Panc1 (cell line): ENCODE results near the gene LGALS12. TPM values are rescaled to one million over a fixed set of nuclear protein-coding genes. Genes with fewer than 3 reads are reported as not detected.

ENCODE experiments used
- ATAC-seq: fragments of 200-7000 bp; cut with Tn5 transposase; 2 replicates; pipeline ENCODE4 v1.9.1; 2020; ENCODE audit warnings: mild to moderate bottlenecking, moderate library complexity
- BruUV-seq: library from RNA; stranded (reverse); fragments of 400-500 nt; replicated peaks from 2 replicates; lab custom pipeline; 2021; lab: Mats Ljungman, UMichigan
- CTCF ChIA-PET: fragments of 300-600 bp; sonication (Branson Sonifier 250); formaldehyde crosslinking; loops from one replicate; lab custom pipeline; 2022; ENCODE audit warnings: antibody characterized with exemption; lab: Charles Lee
- POLR2A ChIA-PET: fragments of 300-600 bp; sonication (Branson Sonifier 250); formaldehyde crosslinking; loops from one replicate; lab custom pipeline; 2022; ENCODE audit warnings: antibody characterized with exemption; lab: Charles Lee
- DNase-seq: peaks from one replicate; pipeline ENCODE4 v3.0.0-alpha.2; 2010; ENCODE audit warnings: low read depth, low spot score
- H3K27ac ChIP-seq: 2 replicates; pipeline ENCODE4 v1.5.1; 2011; ENCODE audit warnings: mild to moderate bottlenecking, low read length, inconsistent platforms
- H3K27me3 ChIP-seq: fragments of 200-500 bp; sonication (Bioruptor generic); 2 replicates; pipeline ENCODE4 v1.6.0; 2014; ENCODE audit warnings: low read length, inconsistent platforms; ENCODE audit not compliant: control insufficient read depth, insufficient read depth
- H3K36me3 ChIP-seq: fragments of 200-500 bp; sonication (Bioruptor generic); 2 replicates; pipeline ENCODE4 v1.5.1; 2014; ENCODE audit warnings: inconsistent platforms, mild to moderate bottlenecking, low read length, moderate library complexity; ENCODE audit not compliant: control insufficient read depth, insufficient read depth
- H3K4me1 ChIP-seq: 2 replicates; pipeline ENCODE4 v1.5.1; 2011; ENCODE audit warnings: inconsistent platforms, mild to moderate bottlenecking, low read length, moderate library complexity; ENCODE audit not compliant: control insufficient read depth, insufficient read depth
- H3K4me3 ChIP-seq, 2 experiments: 2 replicates each; pipeline ENCODE4 v1.5.1; 2011 to 2012; ENCODE audit warnings: low read depth in 2 of 2, low read length in 2 of 2, mild to moderate bottlenecking in 2 of 2, inconsistent platforms in 1 of 2, moderate library complexity in 1 of 2
- H3K9me3 ChIP-seq: fragments of 200-500 bp; sonication (Bioruptor generic); 2 replicates; pipeline ENCODE4 v1.5.1; 2014; ENCODE audit warnings: low read depth, mild to moderate bottlenecking, inconsistent platforms, low read length, moderate library complexity; ENCODE audit not compliant: control insufficient read depth, insufficient read depth
- POLR2AphosphoS5 ChIP-seq: IDR thresholded peaks from 2 replicates; pipeline ENCODE4 v1.6.1; 2012; ENCODE audit warnings: mild to moderate bottlenecking, low read depth, low read length, moderate library complexity
- REST ChIP-seq, 2 experiments: IDR thresholded peaks; 2 replicates each; pipeline ENCODE4 v1.6.1; 2011 to 2012; ENCODE audit warnings: low read depth in 2 of 2, control low read depth in 1 of 2, low read length in 1 of 2, mild to moderate bottlenecking in 1 of 2, moderate library complexity in 1 of 2; ENCODE audit not compliant: insufficient read depth in 1 of 2
- SIN3A ChIP-seq: IDR thresholded peaks from 2 replicates; pipeline ENCODE4 v1.6.1; 2012; ENCODE audit warnings: low read depth, mild to moderate bottlenecking, low read length, moderate library complexity, borderline replicate concordance; ENCODE audit not compliant: insufficient read depth
- TCF7L2 ChIP-seq: IDR thresholded peaks from 2 replicates; pipeline ENCODE4 v1.6.1; 2011; ENCODE audit warnings: mild to moderate bottlenecking, low read depth, low read length, inconsistent platforms
- in situ Hi-C: cut with HindIII; loops from 2 replicates; pipeline ENCODE4 v1.10.0; 2016; ENCODE audit warnings: low sequenced_read_pairs, low pct_unique_long_range_greater_than_20kb
- intact Hi-C: fragments of 100-400 bp; cut with micrococcal nuclease; formaldehyde crosslinking; loops from one replicate; pipeline ENCODE4 v1.10.0; 2022; ENCODE audit not compliant: unreplicated experiment
- total RNA-seq: library from RNA; stranded (reverse); gene quantifications from one replicate; pipeline ENCODE4 v1.2.1, GENCODE V29; 2021; ENCODE audit not compliant: unreplicated experiment
- TF ChIP-seq, protein P1 (sequence below): fragments of 450-650 bp; IDR thresholded peaks from 2 replicates; pipeline ENCODE4 v1.5.1; 2017; ENCODE audit warnings: mild to moderate bottlenecking

The LGALS12 gene
- total RNA-seq, 1 experiment from 2014 or later = not detected

DNA sequence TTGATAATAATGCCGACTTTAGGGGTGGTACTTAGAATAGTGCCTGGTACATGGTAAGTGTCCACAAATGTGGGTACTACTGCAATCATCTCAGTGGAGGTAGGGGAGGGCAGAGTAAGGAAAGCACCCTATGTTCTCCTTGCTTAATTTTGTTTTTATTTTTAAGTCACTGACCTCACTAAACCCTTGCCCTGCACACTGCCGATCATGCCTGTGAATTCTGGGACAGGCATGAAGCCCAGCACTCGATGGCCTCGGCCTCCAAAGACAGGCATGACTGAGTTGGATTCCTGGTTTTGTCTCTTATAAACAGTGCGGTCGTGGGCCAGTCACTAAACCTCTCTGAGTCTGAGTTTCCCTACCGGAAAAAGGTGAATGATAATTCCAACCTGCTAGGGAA, 6.9 kb downstream of the LGALS12 start:
- no peak for TF ChIP-seq TCF7L2
- TF ChIP-seq POLR2AphosphoS5 = no peak
- TF ChIP-seq REST (IDR thresholded peaks at IDR 0.05; ENCODE audit: insufficient read depth in 1 of 2, low read depth in 2 of 2, low read length in 1 of 2) = no peak
- TF ChIP-seq, protein P1, sequence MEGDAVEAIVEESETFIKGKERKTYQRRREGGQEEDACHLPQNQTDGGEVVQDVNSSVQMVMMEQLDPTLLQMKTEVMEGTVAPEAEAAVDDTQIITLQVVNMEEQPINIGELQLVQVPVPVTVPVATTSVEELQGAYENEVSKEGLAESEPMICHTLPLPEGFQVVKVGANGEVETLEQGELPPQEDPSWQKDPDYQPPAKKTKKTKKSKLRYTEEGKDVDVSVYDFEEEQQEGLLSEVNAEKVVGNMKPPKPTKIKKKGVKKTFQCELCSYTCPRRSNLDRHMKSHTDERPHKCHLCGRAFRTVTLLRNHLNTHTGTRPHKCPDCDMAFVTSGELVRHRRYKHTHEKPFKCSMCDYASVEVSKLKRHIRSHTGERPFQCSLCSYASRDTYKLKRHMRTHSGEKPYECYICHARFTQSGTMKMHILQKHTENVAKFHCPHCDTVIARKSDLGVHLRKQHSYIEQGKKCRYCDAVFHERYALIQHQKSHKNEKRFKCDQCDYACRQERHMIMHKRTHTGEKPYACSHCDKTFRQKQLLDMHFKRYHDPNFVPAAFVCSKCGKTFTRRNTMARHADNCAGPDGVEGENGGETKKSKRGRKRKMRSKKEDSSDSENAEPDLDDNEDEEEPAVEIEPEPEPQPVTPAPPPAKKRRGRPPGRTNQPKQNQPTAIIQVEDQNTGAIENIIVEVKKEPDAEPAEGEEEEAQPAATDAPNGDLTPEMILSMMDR = no peak
- no peak for TF ChIP-seq SIN3A
- ChIA-PET POLR2A (no interaction called here), CTCF (no interaction called here)
- no peaks in the 10 kb centered on the region for H3K4me1 ChIP-seq
- DNase-seq = no peak
- no peaks in the 10 kb centered on the region for H3K27me3 ChIP-seq
- H3K27ac ChIP-seq = no peak overlapping the region
- H3K4me3 ChIP-seq = no peak overlapping the region
- no peak for ATAC-seq
- intact Hi-C loops (no loop called here), in situ Hi-C loops (no loop called here)
- BruUV-seq = no TSS peak
- H3K9me3 ChIP-seq = no peaks in the 10 kb centered on the region
- no peaks in the 10 kb centered on the region for H3K36me3 ChIP-seq

DNA sequence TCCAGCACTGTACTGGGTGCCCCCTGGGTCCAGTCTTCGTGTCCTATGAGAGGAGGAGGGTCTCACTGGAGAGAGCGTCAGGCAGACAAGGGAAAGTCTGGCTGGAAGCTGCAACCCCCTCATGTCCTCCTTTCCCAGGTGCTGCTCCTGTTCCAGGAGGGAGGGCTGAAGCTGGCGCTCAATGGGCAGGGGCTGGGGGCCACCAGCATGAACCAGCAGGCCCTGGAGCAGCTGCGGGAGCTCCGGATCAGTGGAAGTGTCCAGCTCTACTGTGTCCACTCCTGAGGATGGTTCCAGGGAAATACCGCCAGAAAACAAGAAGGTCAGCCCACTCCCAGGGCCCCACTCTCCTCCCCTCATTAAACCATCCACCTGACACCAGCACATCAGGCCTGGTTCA, 10.2 kb downstream of the LGALS12 start:
- H3K27me3 ChIP-seq = no peaks in the 10 kb centered on the region
- H3K4me3 ChIP-seq = no peak overlapping the region
- no peak for DNase-seq
- no peaks in the 10 kb centered on the region for H3K4me1 ChIP-seq
- BruUV-seq = no TSS peak
- no peak for ATAC-seq
- in situ Hi-C loops = no loop called here
- H3K27ac ChIP-seq = no peak overlapping the region
- no peaks in the 10 kb centered on the region for H3K36me3 ChIP-seq
- ChIA-PET CTCF (interaction anchor here (0.5 kb wide), 1 partner anchor 8 kb away, joined by 8 read pairs; no protein-coding TSS in a partner anchor), POLR2A (no interaction called here)
- intact Hi-C loops = no loop called here
- TF ChIP-seq, protein P1 = no peak
- TF ChIP-seq TCF7L2 (no peak), POLR2AphosphoS5 (no peak)
- H3K9me3 ChIP-seq = no peaks in the 10 kb centered on the region
